Left ventricle myocardium inferior (tissue), 1 donor: ENCODE results near the gene SPRY1. TPM values are rescaled to one million over a fixed set of nuclear protein-coding genes. Genes with fewer than 3 reads are reported as not detected.

Source experiments
- DNase-seq: peaks from one replicate; pipeline ENCODE4 v3.0.0-alpha.2; 2020
- H3K27ac ChIP-seq: fragments of 200-600 bp; replicated peaks from 2 replicates; pipeline ENCODE4 v1.8.0; 2021
- H3K27me3 ChIP-seq: fragments of 200-600 bp; 2 replicates; pipeline ENCODE4 v1.8.0; 2021; ENCODE audit warnings: low read depth
- H3K36me3 ChIP-seq: fragments of 200-600 bp; 2 replicates; pipeline ENCODE4 v1.8.0; 2021
- H3K4me1 ChIP-seq: fragments of 200-600 bp; 2 replicates; pipeline ENCODE4 v1.8.0; 2021
- H3K4me3 ChIP-seq: fragments of 200-600 bp; 2 replicates; pipeline ENCODE4 v1.8.0; 2021; ENCODE audit warnings: mild to moderate bottlenecking, moderate library complexity
- H3K9me3 ChIP-seq: fragments of 200-600 bp; replicated peaks from 2 replicates; pipeline ENCODE4 v1.8.0; 2021
- CTCF ChIP-seq: fragments of 200-600 bp; IDR thresholded peaks from 2 replicates; pipeline ENCODE4 v1.8.0; 2021; ENCODE audit warnings: antibody characterized with exemption, mild to moderate bottlenecking, borderline replicate concordance
- intact Hi-C: fragments of 100-400 bp; cut with micrococcal nuclease; formaldehyde crosslinking; loops from one replicate; pipeline ENCODE4 v1.11.0; 2022
- total RNA-seq: library from RNA; stranded (reverse); fragmentation: NEBNext Ultra II Directional; extraction: Animal tissue kit (Norgen Biotek cat#: 25700); gene quantifications from one replicate; pipeline ENCODE4 v1.2.1, GENCODE V29; 2021
- donor health status: DM: no; HTN: yes; CAD: no; lungs with severe emphysema.

Gene SPRY1
- total RNA-seq, 1 donor from 2014 or later: 39.7 TPM

GRCh38 chr4:123435246-123436113 is 38.9 kb downstream of the SPRY1 start:
- H3K27me3 ChIP-seq: no peaks in the 10 kb centered on the region
- no peak for TF ChIP-seq CTCF
- intact Hi-C loops: no loop called here
- no peaks in the 10 kb centered on the region for H3K36me3 ChIP-seq
- H3K9me3 ChIP-seq: peaks cover 5% of the 10 kb centered on the region
- H3K4me3 ChIP-seq: no peak overlapping the region
- no peak overlapping the region for H3K27ac ChIP-seq
- H3K4me1 ChIP-seq: peaks cover 8% of the 10 kb centered on the region
- DNase-seq: no peak

- no peak for DNase-seq
- Histone ChIP-seq H3K9me3 (peaks cover 5% of the 10 kb centered on the region), H3K4me1 (peaks cover 9% of the 10 kb centered on the region), H3K4me3 (no peak overlapping the region), H3K27ac (no peak overlapping the region), H3K36me3 (no peaks in the 10 kb centered on the region), H3K27me3 (no peaks in the 10 kb centered on the region)
- TF ChIP-seq CTCF: no peak
- intact Hi-C loops: no loop called here
Measured at GRCh38 chr4:123438031-123438430, 41.4 kb downstream of the SPRY1 start.

GRCh38 chr4:123443401-123444289 is 47.0 kb downstream of the SPRY1 start:
- H3K27me3 ChIP-seq: no peaks in the 10 kb centered on the region
- no peak for DNase-seq
- intact Hi-C loops: no loop called here
- H3K4me1 ChIP-seq: peaks cover 16% of the 10 kb centered on the region
- no peak for TF ChIP-seq CTCF
- no peaks in the 10 kb centered on the region for H3K36me3 ChIP-seq
- peak overlapping the region; percentile 33 for H3K4me3 ChIP-seq
- peak overlapping the region; percentile 73 for H3K27ac ChIP-seq
- H3K9me3 ChIP-seq: no peaks in the 10 kb centered on the region

GRCh38 chr4:123444290-123444731 is 47.7 kb downstream of the SPRY1 start:
- intact Hi-C loops: no loop called here
- Histone ChIP-seq H3K27me3 (no peaks in the 10 kb centered on the region), H3K4me3 (peak overlapping the region; percentile 33), H3K9me3 (no peaks in the 10 kb centered on the region), H3K27ac (peak overlapping the region; percentile 73), H3K36me3 (no peaks in the 10 kb centered on the region), H3K4me1 (peaks cover 16% of the 10 kb centered on the region)
- peak; percentile 43 for DNase-seq
- TF ChIP-seq CTCF: no peak

GRCh38 chr4:123446865-123447474 is 50.4 kb downstream of the SPRY1 start:
- Histone ChIP-seq H3K4me3 (no peak overlapping the region), H3K9me3 (no peaks in the 10 kb centered on the region), H3K36me3 (no peaks in the 10 kb centered on the region), H3K4me1 (peaks cover 16% of the 10 kb centered on the region), H3K27me3 (no peaks in the 10 kb centered on the region), H3K27ac (no peak overlapping the region)
- no peak for TF ChIP-seq CTCF
- DNase-seq: no peak
- intact Hi-C loops: no loop called here
